HFF-Myc (cell line): ENCODE data around the gene POU6F2.

ENCODE experiments used
- DNase-seq: peaks from one replicate; pipeline ENCODE4 v3.0.0-alpha.2; 2011; ENCODE audit warnings: low read depth; ENCODE audit errors: extremely low read depth
- H3K4me3 ChIP-seq: replicated peaks from 2 replicates; pipeline ENCODE4 v1.5.1; 2011; ENCODE audit warnings: low read depth, mild to moderate bottlenecking, control low read depth, low read length
- TF ChIP-seq, protein P1 (sequence below): IDR thresholded peaks from 2 replicates; pipeline ENCODE4 v1.5.1; 2012; ENCODE audit warnings: mild to moderate bottlenecking, low read depth, low read length, control low read depth; ENCODE audit errors: missing control alignments

The POU6F2 gene

DNA sequence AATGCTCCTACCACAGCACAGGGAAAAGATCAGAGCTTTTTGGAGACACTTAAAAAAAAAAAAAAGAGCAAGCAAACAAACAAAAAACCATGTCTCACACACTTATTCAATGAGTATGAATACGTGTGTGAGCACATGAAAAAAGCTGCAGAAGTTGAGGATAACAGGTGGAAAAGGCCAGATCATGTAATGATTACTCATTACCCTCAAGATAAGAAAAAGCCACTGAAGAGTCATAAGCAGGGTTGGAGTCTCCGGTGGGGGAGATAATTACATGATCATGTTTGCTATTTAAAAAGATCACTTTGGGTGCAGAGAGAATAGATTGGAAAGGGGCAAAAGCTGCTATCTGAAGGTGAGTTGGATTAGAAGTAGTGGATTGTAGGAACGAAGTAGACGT, 77.0 kb downstream of the POU6F2 start:
- no peak overlapping the region for H3K4me3 ChIP-seq
- DNase-seq: no peak
- TF ChIP-seq, protein P1, sequence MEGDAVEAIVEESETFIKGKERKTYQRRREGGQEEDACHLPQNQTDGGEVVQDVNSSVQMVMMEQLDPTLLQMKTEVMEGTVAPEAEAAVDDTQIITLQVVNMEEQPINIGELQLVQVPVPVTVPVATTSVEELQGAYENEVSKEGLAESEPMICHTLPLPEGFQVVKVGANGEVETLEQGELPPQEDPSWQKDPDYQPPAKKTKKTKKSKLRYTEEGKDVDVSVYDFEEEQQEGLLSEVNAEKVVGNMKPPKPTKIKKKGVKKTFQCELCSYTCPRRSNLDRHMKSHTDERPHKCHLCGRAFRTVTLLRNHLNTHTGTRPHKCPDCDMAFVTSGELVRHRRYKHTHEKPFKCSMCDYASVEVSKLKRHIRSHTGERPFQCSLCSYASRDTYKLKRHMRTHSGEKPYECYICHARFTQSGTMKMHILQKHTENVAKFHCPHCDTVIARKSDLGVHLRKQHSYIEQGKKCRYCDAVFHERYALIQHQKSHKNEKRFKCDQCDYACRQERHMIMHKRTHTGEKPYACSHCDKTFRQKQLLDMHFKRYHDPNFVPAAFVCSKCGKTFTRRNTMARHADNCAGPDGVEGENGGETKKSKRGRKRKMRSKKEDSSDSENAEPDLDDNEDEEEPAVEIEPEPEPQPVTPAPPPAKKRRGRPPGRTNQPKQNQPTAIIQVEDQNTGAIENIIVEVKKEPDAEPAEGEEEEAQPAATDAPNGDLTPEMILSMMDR: no peak

DNA sequence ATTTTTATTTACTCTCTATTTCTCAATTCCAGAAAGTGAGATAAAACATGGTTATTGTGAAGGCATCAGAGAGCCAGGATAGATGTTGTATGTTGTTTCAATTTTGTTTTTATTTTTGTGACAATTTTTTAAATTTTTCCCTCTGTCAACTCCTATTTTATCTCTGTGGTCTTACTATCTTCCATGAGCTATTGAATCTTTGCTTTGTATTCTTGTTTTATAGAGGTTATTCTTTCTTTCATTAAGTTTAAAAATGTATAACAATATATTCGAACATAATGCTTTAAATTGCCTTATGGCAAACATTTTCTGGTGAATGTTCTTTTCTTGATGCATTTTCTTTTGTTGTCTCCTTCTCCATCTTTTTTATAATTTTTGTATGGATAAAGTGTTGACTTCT, 78.4 kb downstream of the POU6F2 start:
- TF ChIP-seq, protein P1: no peak
- H3K4me3 ChIP-seq: no peak overlapping the region
- no peak for DNase-seq

DNA sequence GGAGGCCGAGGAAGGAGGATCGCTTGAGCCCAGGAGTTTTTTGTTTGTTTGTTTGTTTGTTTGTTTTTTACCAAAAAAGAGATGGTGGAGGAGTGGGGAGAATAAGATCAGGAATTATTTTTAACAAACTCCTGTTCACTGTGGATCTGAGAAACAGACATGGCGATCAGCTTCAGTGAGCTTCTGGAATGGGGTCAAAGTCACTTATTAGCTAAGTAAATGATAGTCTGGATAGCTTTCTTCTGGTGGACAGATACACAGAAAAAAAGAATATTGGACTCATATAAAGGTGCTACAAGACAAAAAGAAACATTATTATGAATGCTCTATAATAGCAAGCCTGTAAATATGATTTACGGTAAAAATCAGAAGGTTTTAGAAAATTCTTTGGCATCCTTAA, 85.1 kb downstream of the POU6F2 start:
- TF ChIP-seq, protein P1: no peak
- DNase-seq: no peak
- H3K4me3 ChIP-seq: no peak overlapping the region

DNA sequence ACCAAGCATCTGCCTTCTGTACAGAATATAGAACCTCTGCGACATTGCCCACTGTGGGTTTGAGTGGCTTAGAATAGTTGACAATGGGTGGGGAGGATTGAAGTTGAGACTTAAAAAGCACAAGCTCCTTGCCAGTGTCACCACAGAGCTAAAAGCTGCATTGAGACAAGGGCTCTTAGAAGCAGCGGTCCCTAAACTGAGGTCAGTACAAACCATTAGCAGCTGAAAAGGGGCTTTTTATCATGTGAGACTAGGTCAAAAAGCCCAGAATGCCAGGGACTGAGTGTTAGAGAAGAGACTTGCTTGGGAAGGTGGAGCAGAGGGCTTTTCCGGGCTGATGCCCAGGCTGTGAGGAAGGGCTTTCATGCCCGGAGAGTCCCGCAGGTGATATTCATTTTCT, 91.3 kb downstream of the POU6F2 start:
- no peak for DNase-seq
- no peak overlapping the region for H3K4me3 ChIP-seq
- TF ChIP-seq, protein P1: no peak

DNA sequence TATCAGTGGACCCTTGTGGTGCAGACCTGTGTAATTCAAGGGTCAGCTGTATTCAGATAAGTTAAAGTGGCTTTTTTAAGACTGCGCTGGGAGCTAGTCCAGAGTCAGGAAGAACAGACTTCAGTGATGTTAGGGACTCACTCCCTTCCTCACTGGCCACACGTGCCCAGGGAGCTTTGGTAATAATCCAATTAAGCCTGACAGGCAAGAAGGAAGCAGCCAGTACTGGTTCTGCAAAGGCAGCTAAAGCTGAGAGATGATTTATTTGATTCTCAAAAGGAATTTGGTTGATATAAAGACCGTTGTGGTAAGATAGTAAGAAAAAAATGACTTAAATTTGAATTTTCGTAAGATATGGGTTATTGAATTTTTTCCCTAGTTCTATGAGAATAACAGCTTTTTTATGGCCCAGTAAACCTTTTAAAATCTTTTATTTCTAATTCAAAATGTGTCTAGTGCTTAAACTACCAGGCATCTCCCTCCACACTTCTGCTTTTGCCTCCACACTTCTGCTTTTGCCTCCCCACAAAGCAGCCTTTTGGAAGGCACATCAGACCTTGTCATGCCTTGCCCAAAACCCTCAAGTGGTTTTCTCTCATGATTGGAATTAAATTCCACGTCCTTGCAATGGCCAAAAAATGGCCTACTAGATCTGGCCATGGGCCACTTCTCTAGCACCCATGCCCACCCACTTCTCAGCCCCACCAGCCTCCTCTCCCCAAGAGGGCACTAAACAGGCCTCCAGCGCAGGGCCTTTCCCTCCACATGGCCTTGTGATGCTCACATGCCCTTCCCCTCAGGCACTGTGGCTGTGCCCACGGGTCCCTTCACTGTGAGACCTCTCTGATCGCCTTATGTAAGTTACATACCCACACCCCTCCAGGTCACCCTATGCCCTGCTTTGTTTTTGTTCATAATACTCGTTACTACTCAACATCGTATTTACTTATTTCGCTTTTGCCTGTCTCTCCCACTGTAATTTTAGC, 92.5 kb downstream of the POU6F2 start:
- TF ChIP-seq, protein P1: no peak
- H3K4me3 ChIP-seq: no peak overlapping the region
- no peak for DNase-seq

DNA sequence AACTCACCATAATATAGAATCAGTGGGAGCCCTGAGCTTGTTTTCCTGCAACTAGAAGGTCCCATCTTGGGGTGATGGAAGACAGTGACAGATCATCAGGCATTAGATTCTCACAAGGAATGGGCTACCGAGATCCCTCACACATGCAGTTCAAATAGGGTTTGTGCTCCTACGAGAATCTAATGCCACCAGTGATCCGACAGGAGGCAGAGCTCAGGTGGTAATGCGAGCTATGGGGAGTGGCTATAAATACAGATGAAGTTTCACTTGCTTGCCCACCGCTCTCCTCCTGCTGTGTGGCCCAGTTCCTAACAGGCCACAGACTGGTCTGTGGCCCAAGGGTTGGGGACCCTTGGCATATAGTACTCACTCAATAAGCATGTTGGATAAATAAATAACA, 93.4 kb downstream of the POU6F2 start:
- no peak for DNase-seq
- no peak overlapping the region for H3K4me3 ChIP-seq
- TF ChIP-seq, protein P1: no peak
